GM19351 (cell line): ENCODE measurements around the gene PXMP2.

ENCODE experiments used
- ATAC-seq: cut with Tn5 transposase; IDR thresholded peaks from one replicate; pipeline ENCODE4 v1.9.1; 2021; ENCODE audit warnings: mild to moderate bottlenecking, moderate library complexity; ENCODE audit not compliant: unreplicated experiment

PXMP2 gene

GRCh38 chr12:132659146-132659545 is 28.2 kb upstream of the PXMP2 start:
- ATAC-seq = no peak

- ATAC-seq = no peak
Measured at GRCh38 chr12:132660052-132660451, 27.3 kb upstream of the PXMP2 start.

GRCh38 chr12:132660996-132661395 is 26.4 kb upstream of the PXMP2 start:
- no peak for ATAC-seq

- no peak for ATAC-seq
Measured at GRCh38 chr12:132661972-132662371, 25.4 kb upstream of the PXMP2 start.

DNA sequence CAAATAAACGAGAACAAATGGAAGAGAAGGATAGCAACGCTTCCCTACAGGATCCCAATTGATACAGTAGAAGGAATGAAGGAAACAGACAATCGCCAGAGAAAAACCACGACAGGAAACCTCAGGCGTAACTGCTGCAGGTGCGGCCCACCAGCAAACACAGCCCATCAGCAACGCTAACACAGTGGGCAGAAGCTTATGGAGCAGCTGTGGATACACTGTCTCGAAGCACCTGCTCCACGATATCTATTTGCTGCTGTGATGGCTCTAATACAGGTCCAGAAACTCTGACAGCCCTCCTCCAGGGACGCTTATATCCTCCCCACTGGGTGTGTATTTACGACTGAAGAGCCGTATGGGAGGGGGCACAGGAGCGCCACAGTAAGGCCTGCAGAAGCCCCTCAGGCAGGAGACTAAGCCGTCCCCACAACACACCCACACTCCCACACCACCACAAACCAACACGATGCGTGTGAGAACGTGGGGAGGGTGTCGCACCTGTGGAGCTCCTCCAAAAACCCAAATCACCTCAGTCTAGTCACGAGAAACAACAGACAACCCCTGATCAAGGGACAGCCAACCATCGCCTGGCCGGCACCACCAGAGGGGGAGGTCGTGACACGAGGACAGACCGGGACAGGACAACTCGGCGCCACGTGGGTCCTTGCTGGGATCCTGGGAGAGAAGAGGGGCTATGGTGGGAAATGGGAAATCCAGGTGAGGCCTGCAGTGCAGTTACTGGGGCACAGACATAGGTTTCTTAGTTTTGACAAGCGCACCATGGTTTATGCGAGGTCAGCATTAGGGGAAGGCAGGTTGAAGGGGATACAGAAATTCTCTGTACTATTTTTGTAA is 24.3 kb upstream of the PXMP2 start:
- no peak for ATAC-seq

DNA sequence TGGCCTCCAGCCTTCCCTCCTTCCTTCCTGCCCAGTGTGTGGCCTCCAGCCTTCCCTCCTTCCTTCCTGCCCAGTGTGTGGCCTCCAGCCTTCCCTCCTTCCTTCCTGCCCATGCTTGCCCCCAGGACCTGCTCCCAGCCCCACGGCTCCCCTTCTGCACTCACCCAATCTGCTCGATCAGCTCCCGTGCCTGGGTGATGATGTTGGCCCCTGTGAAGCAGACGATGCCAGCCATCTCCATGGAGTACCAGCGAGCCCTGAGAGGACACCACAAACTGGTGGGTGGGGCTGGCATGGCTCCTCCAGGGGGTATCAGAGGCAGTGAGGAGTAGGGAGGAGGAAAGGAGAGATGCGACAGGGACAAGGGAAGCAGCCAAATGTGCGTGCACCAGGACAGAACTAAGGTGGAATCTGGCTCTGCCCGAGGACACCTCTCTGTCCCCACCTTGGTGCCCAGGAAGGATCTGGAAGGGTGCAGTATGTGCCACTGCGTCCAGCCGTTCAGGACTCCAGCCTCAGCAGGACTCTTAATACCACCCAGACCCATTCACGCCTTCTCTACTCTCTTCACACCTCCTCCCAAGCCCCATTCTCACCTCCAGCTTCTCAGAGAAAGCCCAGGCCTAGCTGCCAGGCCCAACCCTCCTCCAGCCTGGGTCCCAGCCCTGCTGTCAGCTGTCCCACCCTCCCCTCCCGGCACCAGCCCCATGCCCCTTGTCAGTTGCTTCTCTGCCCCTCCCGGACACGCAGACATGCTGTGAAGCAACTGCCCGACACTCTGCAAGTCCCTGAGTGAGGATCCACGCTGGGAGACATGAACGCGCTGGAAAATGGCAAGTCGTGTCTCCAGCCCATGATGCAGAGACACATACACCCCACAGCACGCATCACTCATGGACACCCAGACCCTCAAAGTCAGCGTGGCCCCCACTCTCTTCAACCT is 22.9 kb upstream of the PXMP2 start:
- no peak for ATAC-seq

- ATAC-seq = no peak
Measured at GRCh38 chr12:132665149-132665491, 22.3 kb upstream of the PXMP2 start.

GRCh38 chr12:132665794-132666193 is 21.6 kb upstream of the PXMP2 start:
- no peak for ATAC-seq

DNA sequence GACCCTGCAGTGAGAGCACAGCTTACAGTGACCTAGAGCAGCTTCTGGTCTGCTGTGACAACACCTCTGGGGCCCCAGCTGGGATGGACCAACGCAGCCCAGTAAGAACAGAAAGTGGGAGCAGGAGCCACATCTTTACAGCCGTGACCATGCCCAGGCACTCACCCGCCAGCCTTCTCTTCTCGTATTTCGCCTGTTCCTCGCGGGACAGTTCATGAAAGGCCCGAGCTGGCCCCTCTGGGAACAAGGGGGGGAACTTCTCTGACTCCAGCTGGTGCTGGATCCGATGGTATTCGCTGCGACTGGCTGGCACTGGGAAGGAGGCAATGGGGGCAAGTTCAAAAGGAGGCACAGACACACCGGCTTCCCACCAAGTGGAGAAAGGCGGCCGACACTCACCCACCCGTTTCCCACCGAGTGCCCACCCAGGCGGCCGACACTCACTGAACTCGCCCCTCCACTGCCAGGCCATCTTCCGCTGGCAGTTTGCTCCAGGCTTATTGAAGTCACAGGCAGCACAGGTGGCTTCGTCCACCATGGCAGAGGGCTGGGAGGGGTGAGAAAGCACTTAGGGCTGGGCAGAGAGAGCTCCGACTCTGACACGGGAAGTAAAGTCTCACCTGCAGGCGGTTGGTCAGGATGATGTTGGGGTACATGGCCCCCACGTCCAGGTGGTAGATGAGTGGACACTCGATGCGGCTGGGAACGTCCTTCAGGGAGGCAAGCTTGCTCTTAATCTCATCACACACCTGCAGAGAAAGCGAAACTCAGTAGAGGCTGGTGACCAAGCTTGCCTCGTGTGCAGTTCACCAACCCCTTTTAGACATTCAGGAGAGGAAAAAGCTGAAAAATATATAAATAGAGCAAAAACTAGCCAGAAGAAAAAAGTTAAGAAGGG is 18.9 kb upstream of the PXMP2 start:
- no peak for ATAC-seq

- ATAC-seq = no peak
Measured at GRCh38 chr12:132669166-132669879, 18.1 kb upstream of the PXMP2 start.

DNA sequence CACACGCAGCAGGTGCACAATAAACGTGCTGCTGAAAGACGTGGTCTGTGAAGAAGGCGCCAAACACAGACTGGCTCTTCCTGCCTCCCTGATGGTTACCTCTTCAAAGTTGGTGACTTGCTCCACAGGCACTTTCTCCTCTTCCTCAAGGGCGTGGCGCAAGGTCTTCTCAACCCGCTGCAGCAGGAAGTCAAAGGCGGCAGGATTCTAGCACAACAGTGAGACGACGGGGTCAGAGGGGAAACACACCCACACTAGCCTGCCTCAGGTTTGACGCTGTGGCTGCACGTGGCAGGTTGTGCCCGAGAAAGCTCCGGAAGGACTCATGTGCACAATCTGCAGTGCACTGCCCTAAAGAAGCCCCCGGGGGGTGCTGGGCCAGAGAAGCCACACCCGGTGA is 15.3 kb upstream of the PXMP2 start:
- ATAC-seq = no peak

DNA sequence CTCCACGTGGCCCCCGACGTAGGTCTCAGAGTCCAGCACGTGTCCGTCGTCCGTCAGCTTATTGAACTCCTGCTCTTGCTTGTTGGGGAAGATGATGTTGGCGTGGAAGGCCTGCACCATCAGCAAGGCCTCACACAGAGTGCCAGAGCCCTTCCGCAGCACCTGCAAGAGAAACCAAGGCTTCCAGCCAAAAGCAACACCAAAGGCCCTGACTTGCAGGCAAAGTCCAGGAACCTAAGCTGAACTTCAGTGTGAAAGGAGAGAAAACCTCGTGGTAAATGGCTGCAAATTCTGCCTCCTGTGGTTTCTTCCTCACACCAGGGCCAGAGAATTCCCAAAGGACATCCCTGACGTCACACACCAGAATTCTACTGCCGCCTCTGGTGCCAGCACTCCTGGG is 14.7 kb upstream of the PXMP2 start:
- no peak for ATAC-seq

- no peak for ATAC-seq
Measured at GRCh38 chr12:132673288-132674179, 13.9 kb upstream of the PXMP2 start.

- no peak for ATAC-seq
Measured at GRCh38 chr12:132674561-132674960, 12.8 kb upstream of the PXMP2 start.

GRCh38 chr12:132675757-132676432 is 11.5 kb upstream of the PXMP2 start:
- no peak for ATAC-seq

DNA sequence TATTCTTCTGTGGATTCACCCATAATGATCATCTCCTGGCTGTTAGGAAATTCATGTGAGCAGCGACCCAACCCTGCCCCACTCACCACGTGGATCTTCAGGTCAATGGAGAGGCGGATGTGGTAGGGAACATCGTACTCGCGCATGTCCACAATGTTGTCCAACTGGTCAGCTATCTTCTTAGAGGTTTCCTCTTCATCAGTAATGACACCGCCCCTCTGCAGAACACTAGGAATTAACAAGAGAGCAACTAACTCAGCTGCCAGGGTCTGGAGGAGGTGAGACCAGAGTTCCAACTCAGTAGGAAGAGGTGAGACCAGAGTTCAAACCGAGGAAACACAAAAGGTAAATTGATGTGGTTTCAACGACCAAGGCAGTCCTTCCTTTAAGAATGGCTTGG is 9.9 kb upstream of the PXMP2 start:
- no peak for ATAC-seq

DNA sequence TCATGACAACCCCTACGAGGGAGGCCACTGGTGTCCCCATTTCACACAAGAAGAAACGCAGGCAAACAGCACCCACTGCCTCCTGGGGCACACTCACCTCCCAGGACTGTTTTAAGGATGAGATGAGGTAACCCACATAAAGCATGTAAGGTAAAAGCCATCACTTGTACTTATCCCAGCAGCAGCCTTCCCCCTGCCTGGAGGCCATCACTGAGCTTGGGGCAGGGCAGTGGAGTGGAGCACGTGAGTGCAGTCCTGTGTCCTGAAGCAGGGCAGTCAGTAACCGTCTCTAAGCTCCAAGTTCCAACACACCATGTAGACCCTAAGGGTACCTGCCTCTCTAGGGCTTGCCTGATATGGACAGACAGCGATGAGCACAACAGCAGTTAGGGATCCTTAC is 2.0 kb upstream of the PXMP2 start:
- ATAC-seq = no peak

GRCh38 chr12:132686825-132687210 is 569 bp upstream of the PXMP2 start:
- ATAC-seq = peak; percentile 22

GRCh38 chr12:132689227-132689626 is 1.8 kb downstream of the PXMP2 start:
- ATAC-seq = no peak
